GM21619 (cell line): ENCODE data around the gene DNASE1L2.
"Not testable (repeated sequence)": the region's sequence is repeated elsewhere in the genome, so short reads cannot be mapped to it uniquely, and the experiment has no call there.

Source experiments
- ATAC-seq: cut with Tn5 transposase; IDR thresholded peaks from one replicate; pipeline ENCODE4 v1.9.1; 2021; ENCODE audit not compliant: unreplicated experiment

DNASE1L2 gene

DNA sequence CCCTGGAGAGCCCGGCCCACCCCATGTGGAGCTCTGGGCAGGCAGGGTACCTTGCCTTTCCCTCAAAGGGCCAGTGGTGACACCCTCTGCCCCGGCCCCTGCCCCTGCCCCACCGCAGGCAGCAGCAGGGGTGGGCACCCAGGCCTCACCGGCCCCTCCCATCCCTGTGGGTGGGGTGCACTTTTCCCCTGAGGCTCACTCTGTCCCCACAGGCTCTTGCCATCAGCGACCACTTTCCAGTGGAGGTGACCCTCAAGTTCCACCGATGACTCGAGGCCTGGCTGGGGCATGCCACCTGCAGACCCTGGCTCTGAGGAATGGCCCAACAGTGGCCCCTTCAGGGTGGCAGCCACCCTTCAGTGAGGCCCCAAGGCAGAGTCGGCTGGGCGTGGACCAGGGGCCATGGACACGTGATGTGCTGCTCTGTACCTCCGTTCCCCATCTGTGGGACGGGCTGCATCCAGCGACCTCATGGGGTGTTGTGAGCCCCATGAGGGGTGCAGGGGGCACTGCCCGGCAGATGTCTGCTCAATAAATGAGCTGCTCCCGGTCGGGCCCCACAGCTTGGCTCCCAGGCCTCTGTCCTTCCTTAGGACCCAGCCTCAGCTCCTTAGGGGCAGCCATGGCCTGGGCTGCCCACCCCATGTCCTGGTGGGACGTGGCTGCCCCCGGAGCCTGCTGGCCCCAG is 2.0 kb downstream of the DNASE1L2 start:
- ATAC-seq, result no peak

DNA sequence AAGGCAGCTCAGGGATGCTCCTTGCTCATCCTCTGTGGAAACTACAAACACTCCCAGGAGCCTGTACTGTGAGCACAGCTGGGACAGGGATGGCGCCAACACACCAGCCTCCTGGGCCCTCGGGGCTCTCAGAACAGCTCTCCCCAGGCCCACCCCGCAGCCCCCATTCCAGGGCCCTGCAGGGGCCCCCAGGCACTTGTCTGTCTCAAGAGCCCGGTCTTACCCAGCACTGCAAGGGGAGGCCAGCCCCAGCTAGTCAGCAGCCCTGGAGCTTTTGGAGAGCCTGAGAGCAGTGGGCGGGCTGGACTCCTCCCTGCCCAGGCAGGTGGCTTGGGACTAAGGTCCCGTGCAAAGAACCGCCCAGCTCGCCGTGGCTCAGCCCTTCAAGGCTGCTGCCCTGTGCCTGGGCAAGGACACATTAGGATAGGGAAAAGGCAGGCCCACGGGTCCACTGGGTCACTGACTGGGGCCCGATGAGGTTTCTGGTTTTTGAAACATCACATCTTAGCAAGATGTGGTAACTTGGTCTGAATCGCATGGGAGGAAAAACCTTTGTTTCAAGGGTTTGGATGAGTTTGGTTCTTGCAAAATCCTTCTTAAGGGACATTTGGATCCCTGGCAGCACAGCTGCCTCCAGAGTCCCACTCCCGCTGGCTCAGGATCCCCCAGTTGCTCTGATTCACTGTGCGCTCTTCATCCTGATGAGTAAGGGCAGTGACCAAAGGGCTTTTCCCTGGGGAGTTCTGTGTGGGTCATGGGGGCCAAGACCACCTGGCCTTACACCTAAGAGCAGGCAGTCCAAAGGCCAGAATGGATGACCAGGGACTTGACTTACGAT is 2.8 kb downstream of the DNASE1L2 start:
- no peak for ATAC-seq

DNA sequence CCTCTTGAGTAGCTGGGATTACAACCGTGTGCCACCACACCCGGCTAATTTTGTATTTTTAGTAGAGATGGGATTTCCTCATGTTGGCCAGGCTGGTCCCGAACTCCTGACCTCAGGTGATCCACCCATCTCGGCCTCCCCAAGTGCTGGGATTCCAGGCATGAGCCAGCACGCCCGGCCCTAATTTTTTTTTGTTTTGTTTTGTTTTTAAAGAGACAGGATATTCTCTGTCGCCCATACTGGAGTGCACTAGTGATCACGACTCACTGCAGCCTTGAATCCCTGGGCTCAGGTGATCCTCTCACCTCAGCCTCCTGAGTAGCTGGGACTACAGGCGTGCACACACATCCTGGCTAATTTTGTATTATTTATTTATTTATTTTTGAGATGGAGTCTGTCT is 4.1 kb downstream of the DNASE1L2 start:
- ATAC-seq, result not testable (repeated sequence)

DNA sequence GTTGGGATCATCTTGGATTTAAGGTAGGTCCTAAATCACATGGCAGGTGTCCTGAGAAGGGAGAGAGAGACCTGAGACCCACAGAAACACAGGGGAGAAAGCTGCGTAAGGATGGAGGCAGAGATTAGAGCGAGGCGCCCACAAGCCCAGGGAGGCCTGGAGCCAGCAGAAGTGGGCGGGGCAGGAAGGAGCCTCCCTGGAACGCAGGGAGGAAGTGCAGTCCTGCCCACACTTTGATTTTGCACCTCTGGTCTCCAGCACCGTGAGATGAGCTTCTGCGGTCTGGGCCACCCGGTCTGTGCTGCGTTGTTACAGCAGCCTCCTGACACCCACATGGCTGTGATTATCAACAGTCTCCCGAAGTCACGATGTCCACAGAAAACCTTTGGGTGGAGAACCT is 6.4 kb downstream of the DNASE1L2 start:
- no peak for ATAC-seq

DNA sequence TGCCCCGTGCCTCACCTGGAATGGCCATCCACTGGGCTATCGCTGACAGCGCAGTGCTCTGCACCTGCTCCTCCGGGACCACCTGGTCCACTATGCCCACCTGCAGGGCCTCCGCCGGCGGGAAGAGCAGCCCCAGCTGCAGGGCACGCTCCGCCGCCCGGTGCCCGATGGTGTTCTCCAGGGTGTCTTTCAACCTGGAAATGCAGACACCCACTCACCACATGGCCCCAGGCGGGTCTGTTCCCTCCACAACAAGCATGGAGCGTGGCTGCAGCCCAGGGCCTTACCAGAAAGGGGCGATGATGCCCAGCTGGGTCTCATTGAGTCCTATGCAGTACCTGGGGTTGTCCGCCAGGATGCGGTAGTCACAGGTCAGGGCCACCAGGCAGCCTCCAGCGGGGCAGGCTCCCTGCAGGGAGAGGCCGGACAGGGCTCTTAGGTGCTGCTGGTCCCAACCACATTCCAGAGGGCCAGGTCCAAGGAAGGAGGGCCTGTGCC is 6.8 kb downstream of the DNASE1L2 start:
- no peak for ATAC-seq

DNA sequence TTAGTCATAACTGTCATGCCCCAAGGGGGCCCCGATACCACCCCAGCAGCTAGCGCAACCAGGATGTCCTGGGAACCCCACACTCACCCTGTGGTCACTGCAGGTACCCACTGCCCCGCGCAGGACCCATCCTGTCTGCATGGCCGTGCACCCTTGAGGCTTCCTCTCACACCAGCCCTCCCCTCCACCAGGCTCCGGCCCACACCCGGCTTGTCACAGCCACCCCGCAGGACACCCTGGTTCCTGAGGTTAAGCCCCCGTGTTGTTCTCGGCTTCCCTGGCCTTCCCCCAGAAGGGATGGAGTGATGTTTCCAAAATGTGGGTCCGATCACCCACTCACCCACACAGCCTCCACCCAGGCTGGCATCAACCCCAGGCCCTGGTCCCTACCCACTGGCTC is 7.5 kb downstream of the DNASE1L2 start:
- ATAC-seq, result no peak

DNA sequence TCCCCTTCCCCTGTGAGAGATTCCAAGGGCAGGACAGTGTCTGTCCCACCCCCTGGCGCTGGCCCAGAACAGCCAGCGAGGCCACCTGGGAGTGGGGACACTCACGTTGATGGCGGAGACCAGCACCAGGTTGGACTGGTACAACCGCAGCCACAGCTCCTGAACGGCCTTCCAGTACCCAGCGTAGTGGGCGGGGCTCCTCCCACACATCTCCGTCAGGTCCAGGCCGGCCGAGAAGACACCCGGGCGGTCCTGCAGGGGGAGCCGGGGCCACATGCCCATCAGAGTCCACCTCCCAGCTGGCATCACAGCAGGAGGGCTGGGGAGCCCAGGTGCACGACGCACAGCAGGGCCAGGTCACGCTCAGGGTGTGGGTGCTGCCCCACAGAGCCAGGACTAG is 8.1 kb downstream of the DNASE1L2 start:
- no peak for ATAC-seq

DNA sequence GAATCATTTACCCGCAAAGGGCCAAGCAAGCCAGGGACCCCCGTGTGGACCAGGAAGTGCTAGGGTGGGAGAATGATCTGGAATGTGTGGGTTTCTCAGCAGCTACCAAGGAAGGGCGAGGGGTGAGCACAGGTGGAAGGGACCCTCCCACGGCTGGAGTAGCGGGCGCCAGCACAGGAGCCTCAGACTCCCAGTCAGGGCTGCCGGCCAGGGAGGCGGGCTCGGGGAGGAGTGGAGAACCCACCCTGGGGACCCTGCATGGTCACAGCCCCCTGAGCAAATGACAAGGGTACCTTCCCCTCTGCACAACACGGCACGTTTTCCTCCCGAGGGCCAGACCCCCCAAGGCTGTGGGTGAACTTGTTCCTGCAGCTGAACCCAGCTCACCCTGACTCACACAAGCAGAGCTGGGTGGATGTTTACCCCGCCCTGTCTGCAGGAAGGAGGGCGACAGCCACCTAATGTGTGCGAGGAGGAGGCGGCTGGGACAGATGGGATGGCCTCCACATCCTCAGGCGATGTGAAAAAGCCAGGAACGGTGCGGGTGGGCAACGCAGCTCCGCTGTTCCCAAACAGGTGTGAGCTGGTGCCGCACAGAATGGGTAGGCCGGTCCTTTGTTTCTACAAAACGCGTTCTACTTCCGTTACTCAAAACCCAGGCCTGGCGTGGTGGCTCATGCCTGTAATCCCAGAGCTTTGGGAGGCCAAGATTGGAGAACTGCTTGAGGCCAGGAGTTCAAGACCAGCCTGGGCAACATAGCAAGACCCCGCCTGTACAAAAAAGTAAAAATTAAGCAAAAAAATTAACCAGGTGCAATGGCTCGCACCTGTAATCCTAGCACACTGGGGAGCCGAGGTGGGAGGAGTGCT is 8.9 kb downstream of the DNASE1L2 start:
- no peak for ATAC-seq

DNA sequence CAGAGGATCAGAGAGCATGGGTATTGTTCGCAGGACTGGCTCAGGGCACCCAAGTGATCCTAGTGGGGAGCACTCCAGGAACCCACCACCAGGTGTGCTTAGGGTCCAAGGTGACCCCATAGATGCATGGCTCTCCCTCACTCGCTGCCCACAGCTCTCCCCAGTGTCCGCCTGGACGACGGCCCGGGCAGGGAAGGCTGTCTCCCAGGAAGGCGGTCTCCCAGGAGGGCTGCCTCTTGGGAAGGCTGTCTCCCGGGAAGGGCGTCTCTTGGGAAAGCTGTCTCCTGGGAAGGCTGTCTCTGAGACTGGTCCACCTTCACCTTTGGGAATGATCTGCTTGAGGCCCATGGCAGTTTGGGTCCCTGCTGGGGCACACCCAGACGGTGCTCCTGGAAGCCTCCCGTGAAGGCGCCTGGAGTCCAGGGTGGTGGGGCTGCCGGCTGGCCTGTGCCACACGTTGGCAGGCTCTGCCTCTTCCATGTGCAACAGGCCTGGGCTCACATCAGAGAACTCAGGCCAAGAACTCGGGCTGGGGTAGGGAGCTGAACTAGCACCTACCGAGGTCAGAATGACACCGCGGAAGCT is 10.1 kb downstream of the DNASE1L2 start:
- no peak for ATAC-seq

DNA sequence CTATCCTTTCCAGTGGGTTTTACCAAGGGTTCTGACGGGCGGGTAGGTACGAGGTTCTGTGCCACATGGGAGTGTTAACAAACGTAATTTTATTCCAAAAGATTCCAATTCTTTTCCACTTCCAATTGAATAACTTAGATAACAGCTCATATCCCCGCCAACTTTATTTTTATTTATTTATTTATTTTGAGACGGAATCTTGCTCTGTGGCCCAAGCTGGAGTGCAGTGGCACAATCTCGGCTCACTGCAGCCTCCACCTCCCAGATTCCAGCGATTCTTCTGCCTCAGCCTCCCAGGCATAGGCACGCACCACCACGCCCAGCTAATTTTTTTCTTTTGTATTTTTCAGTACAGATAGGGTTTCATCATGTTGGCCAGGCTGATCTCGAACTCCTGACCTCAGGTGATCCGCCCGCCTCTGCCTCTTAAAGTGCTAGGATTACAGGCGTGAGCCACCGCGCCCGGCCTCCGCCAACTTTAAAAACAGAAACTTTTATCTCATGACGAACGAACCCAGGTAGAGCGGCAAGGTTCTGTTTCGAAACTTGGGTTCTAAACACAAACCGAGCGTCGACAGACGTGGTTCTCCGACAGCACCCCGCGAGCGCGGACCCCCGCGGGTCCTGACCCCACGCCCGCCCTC is 14.5 kb downstream of the DNASE1L2 start:
- no peak for ATAC-seq

DNA sequence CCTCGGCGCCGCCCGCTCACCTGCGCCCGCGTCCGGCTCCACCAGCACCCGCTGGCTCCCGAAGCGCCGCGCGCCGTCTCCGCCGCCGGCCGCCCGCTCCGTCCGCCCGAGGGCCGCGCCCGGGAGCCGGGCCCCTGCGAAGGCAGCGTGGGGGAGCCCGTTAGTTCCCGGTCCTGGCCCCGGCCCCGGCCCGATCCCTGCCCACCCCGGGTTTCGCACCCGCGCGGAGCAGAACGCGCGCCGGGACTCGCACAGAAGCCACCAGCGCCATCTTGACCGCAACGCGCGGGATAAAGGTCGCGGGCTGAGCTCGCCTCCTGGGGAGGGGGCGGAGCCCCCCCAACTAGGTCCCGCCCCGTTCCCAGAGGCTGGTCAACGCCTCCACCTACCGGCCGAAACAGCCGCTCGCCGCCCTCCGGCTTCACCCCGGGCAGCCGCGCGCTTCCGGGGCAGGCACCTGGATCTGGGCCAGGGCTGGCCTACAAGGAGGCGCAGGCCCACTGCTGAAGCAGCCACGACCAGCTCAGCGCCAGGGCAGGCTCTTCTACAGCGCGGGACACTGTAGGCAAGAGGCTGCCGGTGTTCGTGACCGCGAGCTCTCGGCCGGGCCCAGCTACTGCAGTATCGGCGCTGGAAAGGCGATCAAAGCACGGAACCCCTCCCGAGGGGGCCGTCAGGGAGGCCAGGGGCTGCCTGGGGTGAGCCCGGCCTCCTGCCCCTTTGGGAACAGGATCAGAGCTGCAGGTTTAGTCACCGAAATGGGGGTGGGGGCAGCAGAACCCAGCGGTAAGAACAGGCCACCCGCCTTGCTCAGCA is 15.3 kb downstream of the DNASE1L2 start, which contains the start of gene ECI1:
ECI1 (minus strand) TSS at position 292 of the 816 bp plus-strand sequence; CDS start at position 271, 21 bp downstream.
- ATAC-seq, result peak; percentile 88

DNA sequence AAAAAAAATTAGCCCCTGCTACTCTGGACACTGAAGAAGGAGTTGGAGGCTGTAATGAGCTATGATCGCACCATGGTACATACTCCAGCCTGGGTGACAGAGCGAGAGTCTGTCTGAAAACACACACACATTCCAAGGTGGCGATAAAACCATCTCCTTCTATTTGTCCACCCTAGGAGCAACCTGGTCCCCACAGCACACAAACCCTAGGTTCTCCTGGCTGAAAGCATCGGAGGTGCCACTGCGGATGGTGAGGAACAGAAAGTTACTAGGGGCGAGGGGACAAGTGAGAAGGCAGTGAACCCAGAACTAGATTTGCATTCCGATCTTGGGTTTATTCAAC is 16.5 kb downstream of the DNASE1L2 start:
- no peak for ATAC-seq

DNA sequence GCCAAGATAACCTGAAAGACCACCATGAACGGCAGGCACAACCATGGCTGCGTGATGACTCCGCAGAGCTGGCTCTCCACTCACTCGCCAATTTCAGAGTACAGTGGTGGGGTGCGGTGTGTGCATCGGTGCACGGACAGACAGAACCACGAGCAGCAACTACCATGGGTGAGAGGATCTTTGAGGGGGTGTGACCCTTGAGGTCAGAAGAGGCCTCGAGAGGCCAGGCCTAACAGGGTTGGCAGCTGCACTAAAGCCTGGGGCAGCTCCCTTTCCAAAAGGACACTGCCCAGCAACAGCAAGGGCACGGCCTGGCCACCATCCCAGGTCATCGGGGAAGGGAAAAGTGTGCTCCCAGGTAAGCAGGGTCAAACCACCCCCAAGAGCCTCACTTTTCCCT is 17.0 kb downstream of the DNASE1L2 start:
- no peak for ATAC-seq

DNA sequence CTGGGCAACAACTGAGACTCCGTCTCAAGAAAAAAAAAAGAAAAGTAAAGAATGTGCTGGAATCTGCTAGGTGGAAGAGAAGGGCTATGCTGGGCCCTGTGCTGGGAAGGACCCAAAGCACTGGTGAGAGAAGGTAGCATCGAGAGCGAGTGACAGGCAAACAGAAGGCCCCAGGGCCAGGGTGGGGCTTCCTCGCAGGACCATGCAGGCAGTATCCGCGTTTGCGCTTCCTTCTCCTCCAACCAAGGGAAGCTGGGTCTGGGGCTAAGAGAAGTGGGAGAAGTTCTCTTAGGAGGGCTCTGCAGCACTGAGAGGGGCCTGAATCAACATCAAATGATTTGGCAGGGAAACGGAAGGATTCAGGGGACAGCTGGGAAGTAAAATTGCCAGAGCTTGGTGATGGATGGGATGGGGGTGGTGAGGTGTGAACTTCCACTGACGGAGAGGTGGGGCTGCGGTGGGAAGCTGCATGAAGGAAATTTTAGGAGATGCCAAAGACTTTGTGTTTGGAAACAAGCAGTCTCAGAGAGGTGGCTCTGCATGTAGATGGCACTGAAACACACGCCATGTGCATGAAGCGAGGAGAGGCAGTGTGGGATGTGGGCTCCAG is 20.4 kb downstream of the DNASE1L2 start:
- ATAC-seq, result no peak

DNA sequence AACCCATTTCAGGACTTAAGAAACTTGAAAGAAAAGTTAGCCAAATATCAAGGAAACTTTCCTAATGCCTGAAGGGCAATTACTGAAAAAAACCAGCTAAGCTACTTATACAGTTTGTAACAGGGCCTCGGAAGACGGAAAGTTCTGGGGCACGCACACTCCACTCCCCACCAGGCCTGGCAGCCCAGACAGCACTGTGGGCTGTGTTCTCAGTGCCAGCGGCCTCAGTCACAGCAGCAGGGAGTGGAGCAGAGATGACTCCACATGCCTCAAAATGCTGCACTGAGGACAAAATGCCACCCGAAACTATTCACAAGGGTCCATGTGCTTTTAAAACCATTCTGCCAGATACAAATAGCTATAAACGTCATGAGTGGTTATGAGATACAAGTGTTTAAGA is 21.5 kb downstream of the DNASE1L2 start:
- ATAC-seq, result no peak

DNA sequence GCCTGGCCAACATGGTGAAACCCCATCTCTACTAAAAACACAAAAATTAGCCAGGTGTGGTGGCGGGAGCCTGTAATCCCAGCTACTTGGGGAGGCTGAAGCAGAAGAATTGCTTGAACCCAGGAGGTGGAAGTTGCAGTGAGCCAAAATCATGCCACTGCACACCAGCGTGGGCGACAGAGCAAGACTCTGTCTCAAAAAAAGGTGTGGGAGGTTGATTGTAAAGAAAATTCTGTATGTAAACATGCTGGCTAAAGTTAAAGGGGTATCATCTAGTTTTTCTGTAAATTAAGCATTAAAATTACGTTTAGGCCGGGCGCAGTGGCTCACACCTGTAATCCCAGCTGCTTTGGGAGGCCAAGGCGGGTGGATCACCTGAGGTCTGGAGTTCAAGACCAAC is 22.3 kb downstream of the DNASE1L2 start:
- not testable (repeated sequence) for ATAC-seq

DNA sequence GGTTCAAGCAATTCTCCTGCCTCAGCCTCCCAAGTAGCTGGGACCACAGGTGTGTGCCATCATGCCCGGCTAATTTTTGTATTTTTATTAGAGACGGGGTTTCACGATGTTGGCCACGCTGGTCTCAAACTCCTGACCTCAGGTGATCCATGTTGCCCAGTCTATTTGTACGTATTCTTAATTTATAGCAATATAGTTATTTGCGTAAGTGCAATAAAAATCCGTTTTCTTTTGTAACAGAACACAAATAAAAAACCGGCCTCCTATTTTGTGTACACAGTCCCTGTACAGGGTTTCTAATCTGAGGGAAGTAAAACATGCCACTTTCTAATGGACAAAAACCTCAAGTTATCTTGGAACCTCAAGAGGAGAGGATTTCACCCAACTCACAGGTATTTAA is 24.0 kb downstream of the DNASE1L2 start:
- no peak for ATAC-seq

DNA sequence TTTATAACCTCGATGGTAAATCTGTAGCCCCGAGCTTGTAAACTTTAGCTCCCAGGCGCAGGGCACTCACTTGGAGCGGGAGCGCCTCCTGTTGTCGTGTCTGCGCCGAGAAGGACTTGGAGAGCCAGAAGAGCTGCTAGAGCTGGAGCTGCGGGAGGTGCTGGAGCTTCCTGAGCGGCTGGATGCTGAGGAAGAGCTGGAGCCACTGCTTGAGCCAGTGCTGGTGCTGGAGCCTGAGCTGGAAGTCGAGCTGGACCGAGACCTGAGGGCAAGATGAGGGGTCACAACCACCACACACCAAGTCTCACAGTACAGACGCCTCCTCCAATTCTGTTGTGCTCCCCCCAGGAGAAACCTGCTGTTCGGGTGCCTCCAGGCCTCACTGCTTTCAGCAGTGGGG is 26.8 kb downstream of the DNASE1L2 start:
- ATAC-seq, result not testable (repeated sequence)

DNA sequence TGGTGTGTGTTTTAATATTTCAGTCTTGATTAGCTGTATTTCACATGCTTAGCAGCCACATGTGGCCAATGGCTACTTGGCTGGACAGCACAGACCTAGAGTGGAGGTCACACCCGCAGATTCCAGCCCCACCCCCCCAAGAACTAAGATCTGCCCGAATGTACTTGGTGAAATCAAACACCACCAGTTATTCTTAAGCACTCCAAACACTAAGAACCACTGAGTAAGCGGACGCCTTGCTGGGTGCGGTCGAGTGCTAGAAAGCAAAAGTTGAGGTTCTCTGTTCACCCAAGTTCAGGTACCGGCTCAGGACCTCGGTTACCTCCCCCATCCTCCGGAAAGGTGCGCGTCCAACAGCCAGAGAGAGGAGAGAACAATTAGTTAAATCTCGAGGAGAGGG is 30.6 kb downstream of the DNASE1L2 start:
- ATAC-seq, result not testable (repeated sequence)
